Duodenal mucosa (tissue), 2 donors: ENCODE measurements around the gene EYA2.
"Not testable (repeated sequence)": the region's sequence is repeated elsewhere in the genome, so short reads cannot be mapped to it uniquely, and the experiment has no call there.

Experiments
- H3K27ac ChIP-seq: one replicate; pipeline ENCODE4 v1.7.0; 2013; ENCODE audit warnings: low read depth, low read length
- H3K27me3 ChIP-seq, 2 donors: one replicate each; pipeline ENCODE4 v1.7.0; 2013; ENCODE audit warnings: low read length in 2 of 2, control low read depth in 1 of 2; ENCODE audit not compliant: insufficient read depth in 2 of 2, control insufficient read depth in 1 of 2
- H3K36me3 ChIP-seq, 2 donors: one replicate each; pipeline ENCODE4 v1.7.0; 2013; ENCODE audit warnings: low read length in 2 of 2, control low read depth in 1 of 2; ENCODE audit not compliant: insufficient read depth in 2 of 2, control insufficient read depth in 1 of 2
- H3K4me1 ChIP-seq, 2 donors: one replicate each; pipeline ENCODE4 v1.7.0; 2013; ENCODE audit warnings: low read length in 2 of 2, control low read depth in 1 of 2; ENCODE audit not compliant: insufficient read depth in 2 of 2, control insufficient read depth in 1 of 2
- H3K4me3 ChIP-seq, 2 donors: one replicate each; pipeline ENCODE4 v1.7.0; 2013; ENCODE audit warnings: low read length in 2 of 2, low read depth in 1 of 2
- H3K9ac ChIP-seq, 2 donors: one replicate each; pipeline ENCODE4 v1.7.0; 2013; ENCODE audit warnings: low read length in 2 of 2, low read depth in 1 of 2
- H3K9me3 ChIP-seq, 2 donors: one replicate each; pipeline ENCODE4 v1.7.0; 2013; ENCODE audit warnings: low read length in 2 of 2, control low read depth in 1 of 2; ENCODE audit not compliant: control insufficient read depth in 1 of 2

The EYA2 gene

GRCh38 chr20:46929902-46930301 lies 35.3 kb downstream of the EYA2 start:
- no peaks in the 10 kb centered on the region for H3K36me3 ChIP-seq
- H3K4me3 ChIP-seq, result no peak overlapping the region
- H3K9me3 ChIP-seq, result no peaks in the 10 kb centered on the region
- H3K9ac ChIP-seq, result no peak overlapping the region
- H3K27ac ChIP-seq, result no peak overlapping the region
- H3K27me3 ChIP-seq, result peaks cover 3 to 6% of the 10 kb centered on the region in 2 donors
- H3K4me1 ChIP-seq, result no peaks in the 10 kb centered on the region

- Histone ChIP-seq H3K36me3 (no peaks in the 10 kb centered on the region), H3K27ac (no peak overlapping the region), H3K4me1 (no peaks in the 10 kb centered on the region), H3K9ac (no peak overlapping the region), H3K4me3 (no peak overlapping the region), H3K9me3 (no peaks in the 10 kb centered on the region), H3K27me3 (peaks cover 4 to 6% of the 10 kb centered on the region in 2 donors)
Measured at GRCh38 chr20:46930640-46931339, 36.1 kb downstream of the EYA2 start.

DNA sequence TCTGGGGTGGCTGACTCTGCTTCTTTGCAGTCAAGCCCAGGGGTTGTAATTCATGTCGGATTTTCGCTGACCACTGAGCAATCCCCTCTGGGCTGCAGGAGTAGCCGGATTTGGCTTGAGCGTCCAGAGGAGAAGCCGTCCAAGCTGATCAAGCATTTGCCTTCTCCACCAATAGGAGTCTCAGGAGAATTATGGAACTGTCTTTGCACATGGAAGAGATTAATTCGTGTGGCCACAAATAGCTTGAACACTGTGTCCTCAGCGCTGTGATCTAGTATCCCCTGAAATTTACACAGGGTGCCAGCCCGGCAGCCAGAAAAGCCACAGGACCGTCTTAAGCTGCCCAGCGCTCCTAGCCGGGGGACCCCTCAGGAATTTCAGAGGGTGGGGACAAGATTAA lies 37.1 kb downstream of the EYA2 start:
- H3K36me3 ChIP-seq, result no peaks in the 10 kb centered on the region
- H3K4me1 ChIP-seq, result no peaks in the 10 kb centered on the region
- no peak overlapping the region for H3K9ac ChIP-seq
- H3K4me3 ChIP-seq, result no peak overlapping the region
- no peaks in the 10 kb centered on the region for H3K9me3 ChIP-seq
- H3K27me3 ChIP-seq, result peaks cover 4 to 6% of the 10 kb centered on the region in 2 donors
- no peak overlapping the region for H3K27ac ChIP-seq

GRCh38 chr20:46932439-46932838 lies 37.8 kb downstream of the EYA2 start:
- not testable (repeated sequence) for H3K4me1 ChIP-seq, H3K27ac ChIP-seq, H3K4me3 ChIP-seq, H3K9me3 ChIP-seq, H3K27me3 ChIP-seq, H3K36me3 ChIP-seq, H3K9ac ChIP-seq

- peaks cover 4 to 6% of the 10 kb centered on the region in 2 donors for H3K27me3 ChIP-seq
- no peaks in the 10 kb centered on the region for H3K9me3 ChIP-seq
- no peak overlapping the region for H3K9ac ChIP-seq
- H3K4me1 ChIP-seq, result no peaks in the 10 kb centered on the region
- no peaks in the 10 kb centered on the region for H3K36me3 ChIP-seq
- H3K27ac ChIP-seq, result no peak overlapping the region
- no peak overlapping the region for H3K4me3 ChIP-seq
Measured at GRCh38 chr20:46933150-46933549, 38.5 kb downstream of the EYA2 start.

DNA sequence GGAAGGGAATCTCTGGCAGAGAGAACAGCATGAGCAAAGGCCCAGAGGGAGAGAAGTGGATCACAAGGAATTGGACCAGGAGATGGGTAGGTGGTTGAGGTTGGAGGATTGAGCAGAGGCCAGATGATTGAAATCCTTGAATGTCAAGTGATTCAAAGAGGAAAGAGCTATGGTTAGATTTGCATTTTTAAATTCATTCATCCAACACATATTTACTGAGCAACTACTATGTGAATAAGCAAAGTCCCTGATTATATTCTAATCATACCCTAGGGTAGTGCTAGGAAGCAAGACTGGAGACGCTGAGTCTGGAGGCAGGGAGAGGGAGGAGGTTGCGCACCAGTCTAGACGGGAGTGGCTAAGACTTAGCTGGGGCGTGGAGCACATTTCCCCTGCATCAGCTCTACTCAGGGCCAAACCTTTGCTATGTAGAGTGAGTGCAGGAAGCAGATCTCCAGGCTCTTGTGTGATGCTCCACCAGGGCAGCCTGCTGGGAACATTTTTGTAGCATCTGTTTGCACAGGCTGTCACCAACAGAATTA lies 40.2 kb downstream of the EYA2 start:
- H3K4me1 ChIP-seq, result no peaks in the 10 kb centered on the region
- peaks cover 4 to 6% of the 10 kb centered on the region in 2 donors for H3K27me3 ChIP-seq

GRCh38 chr20:46935394-46936017 lies 40.9 kb downstream of the EYA2 start:
- Histone ChIP-seq H3K4me1 (no peaks in the 10 kb centered on the region), H3K36me3 (no peaks in the 10 kb centered on the region), H3K9ac (no peak overlapping the region), H3K27ac (no peak overlapping the region), H3K9me3 (no peaks in the 10 kb centered on the region), H3K4me3 (no peak overlapping the region), H3K27me3 (peaks cover 4 to 6% of the 10 kb centered on the region in 2 donors)

More for the DNA sequence above, 40.2 kb downstream of the EYA2 start:
- Histone ChIP-seq H3K9ac (no peak overlapping the region), H3K36me3 (no peaks in the 10 kb centered on the region), H3K27ac (no peak overlapping the region), H3K4me3 (no peak overlapping the region), H3K9me3 (no peaks in the 10 kb centered on the region)

- Histone ChIP-seq H3K4me3 (no peak overlapping the region), H3K4me1 (no peaks in the 10 kb centered on the region), H3K9ac (no peak overlapping the region), H3K9me3 (no peaks in the 10 kb centered on the region), H3K36me3 (no peaks in the 10 kb centered on the region), H3K27ac (no peak overlapping the region), H3K27me3 (peaks cover 4 to 6% of the 10 kb centered on the region in 2 donors)
Measured at GRCh38 chr20:46936415-46937156, 41.9 kb downstream of the EYA2 start.

DNA sequence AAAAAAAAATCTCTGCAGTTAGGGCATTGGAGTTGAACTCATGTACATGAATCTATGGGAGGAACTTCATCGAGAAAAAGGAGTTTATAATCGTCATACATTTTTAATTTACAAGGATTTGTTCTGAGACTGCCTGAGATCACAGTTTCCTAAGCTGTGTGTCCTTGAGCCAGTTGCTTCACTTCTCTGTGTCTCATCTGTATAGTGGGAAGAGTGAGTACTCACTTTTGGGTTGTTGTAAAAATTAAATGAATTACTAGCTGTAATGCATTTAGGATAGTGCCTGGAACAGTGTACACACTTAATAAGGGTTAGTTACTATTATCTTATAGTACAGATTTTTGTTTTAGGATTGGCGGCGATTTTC lies 42.5 kb downstream of the EYA2 start:
- Histone ChIP-seq H3K27ac (no peak overlapping the region), H3K36me3 (no peaks in the 10 kb centered on the region), H3K27me3 (peaks cover 4 to 6% of the 10 kb centered on the region in 2 donors), H3K9ac (no peak overlapping the region), H3K4me1 (no peaks in the 10 kb centered on the region), H3K4me3 (no peak overlapping the region), H3K9me3 (no peaks in the 10 kb centered on the region)
